Epithelial cell of proximal tubule (primary cell): ENCODE data around the gene NRG2. TPM values are rescaled to one million over a fixed set of nuclear protein-coding genes. Genes with fewer than 3 reads are reported as not detected.

Experiments used
- DNase-seq: peaks from one replicate; pipeline ENCODE4 v3.0.0-alpha.2; 2011; ENCODE audit warnings: low read depth
- H3K4me3 ChIP-seq: 2 replicates; pipeline ENCODE4 v1.5.1; 2011; ENCODE audit warnings: low read depth, mild to moderate bottlenecking, low read length
- CTCF ChIP-seq: conservative IDR thresholded peaks from 2 replicates; pipeline ENCODE4 v1.5.1; 2012; ENCODE audit warnings: low read depth, mild to moderate bottlenecking, low read length
- total RNA-seq: library from RNA; depleted of rRNA; stranded (reverse); fragments of >200 nt; gene quantifications from 2 replicates; pipeline ENCODE4 v1.2.3, GENCODE V29; 2015

NRG2 gene
- total RNA-seq, 1 donor from 2014 or later = 1.5 TPM

- TF ChIP-seq CTCF = no peak
- no peak for DNase-seq
- no peak overlapping the region for H3K4me3 ChIP-seq
Measured at GRCh38 chr5:139829471-139829870, 213.6 kb downstream of the NRG2 start.

DNA sequence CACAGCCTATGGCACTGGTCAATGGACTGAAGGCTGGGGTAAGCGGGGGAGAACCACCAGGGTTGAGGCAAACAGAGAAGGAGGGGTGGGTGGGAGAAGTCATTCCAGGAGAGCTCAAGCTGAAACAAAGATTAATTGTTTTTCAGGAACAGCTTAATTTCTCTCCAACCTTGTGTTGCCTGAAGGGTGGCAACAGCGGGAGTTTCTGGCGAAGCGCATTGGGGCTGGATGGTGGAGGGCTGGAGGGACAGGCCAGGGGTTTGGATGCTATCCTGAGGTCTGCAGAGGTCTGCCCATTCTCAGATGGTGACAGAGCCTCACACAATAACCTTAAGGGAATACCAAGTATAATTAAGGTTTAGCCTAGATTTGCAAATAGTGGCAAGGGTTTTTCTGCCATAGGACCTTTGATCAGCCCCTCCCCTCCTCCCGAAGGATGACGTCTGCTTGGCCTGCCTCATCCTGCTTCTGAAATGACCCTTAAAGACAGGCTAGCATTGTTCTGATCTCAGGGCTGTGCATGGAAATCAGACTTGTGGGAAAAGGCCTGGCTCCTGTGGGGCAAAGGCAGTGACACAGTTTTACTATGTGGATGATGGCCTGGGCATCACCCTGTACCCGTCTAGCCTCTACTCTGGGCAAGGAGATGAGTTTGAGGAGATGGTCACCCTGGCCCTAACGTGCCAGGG lies 214.7 kb downstream of the NRG2 start:
- TF ChIP-seq CTCF = no peak
- no peak overlapping the region for H3K4me3 ChIP-seq
- DNase-seq = no peak

DNA sequence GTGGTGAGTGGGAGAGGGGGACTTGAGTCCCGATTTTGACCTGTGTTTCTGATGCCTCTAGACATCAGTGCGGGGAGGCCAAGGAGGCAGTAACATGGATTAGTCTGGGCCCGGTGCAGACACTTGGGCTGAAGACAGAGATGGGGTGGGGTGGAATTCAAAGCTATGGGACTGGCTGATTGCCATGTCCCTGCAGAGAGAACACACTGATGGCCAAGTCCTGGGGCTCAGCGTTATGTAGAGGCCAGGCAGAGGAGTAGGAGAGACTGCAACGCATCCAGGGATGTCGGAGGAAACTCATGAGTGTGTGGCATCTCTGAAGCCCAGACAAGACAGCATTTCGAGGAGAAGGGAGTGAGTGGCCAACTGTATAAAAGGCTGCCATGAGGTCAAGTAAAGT lies 217.4 kb downstream of the NRG2 start:
- no peak for TF ChIP-seq CTCF
- DNase-seq = no peak
- no peak overlapping the region for H3K4me3 ChIP-seq

DNA sequence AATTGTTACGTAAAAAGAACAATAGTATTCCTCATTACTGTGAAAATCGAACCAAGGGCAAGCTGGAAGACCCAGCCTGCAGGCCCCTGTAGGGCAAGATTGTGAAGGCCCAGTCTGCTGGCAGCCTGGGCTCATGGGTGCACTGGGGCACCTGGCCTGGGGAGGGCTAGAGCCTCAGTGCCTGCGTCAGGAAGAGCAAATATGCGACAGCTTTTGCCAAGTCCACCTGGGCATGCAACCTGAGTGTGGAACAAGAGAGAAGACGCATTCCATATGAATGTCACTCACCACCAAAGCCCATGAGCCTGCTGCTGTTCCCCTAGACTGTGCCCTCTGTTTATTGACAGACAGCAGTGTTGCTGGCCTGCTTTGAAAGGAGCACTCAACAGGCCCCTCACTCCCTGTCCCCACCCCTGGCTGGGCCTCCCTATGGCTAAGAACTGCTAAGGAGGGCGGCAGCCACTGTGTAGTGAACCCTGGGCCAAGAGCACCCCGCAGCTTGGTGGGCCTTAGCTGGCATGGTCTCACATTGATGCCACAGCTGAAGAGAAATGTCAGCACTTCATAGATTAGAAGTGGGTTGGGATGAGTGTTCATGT lies 219.2 kb downstream of the NRG2 start:
- no peak for DNase-seq
- TF ChIP-seq CTCF = no peak
- H3K4me3 ChIP-seq = no peak overlapping the region

GRCh38 chr5:139822553-139823425 lies 220.3 kb downstream of the NRG2 start:
- H3K4me3 ChIP-seq = no peak overlapping the region
- TF ChIP-seq CTCF = no peak
- DNase-seq = no peak

DNA sequence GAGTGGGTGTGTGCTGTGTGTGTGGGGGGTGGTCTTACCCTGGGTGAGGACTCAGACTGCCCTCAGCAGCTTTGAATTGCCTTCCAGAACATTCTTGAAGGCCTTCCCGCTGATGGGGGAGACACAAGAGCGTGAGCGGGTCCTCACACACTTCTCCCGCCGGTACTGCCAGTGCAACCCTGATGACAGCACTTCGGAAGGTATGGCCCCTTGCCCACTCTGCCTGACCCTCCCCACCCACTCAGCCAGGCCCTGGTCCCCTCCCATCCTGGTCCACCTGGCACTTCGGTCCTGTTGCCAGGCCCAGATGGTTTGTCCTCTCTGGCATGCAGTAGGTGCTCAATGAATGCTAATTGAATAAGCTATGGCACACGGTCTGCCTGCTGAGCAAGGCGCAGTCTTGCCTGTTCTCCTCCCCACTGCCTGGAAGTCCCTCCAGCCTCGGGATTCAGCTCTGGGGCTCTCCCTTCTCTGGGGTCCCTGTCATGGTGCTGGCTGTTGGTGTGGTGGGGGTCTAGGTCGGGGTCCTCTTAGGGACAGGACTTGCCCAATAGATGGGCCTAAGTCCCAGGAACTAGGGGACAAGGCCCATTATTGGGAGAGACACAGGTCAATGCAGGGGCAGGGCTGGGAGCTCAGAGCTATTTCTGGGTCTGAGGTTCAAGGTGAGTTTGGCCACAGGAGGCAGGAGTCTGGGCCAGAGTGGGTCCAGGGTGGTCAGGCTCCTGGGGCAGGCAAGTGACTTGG lies 221.1 kb downstream of the NRG2 start:
- TF ChIP-seq CTCF = no peak
- no peak for DNase-seq

More for the DNA sequence above, 221.1 kb downstream of the NRG2 start:
- no peak overlapping the region for H3K4me3 ChIP-seq
